HG02763 (cell line): ENCODE results near the gene ATF7.
"Not testable (repeated sequence)": the region's sequence is repeated elsewhere in the genome, so short reads cannot be mapped to it uniquely, and the experiment has no call there.

Source experiments
- ATAC-seq: cut with Tn5 transposase; IDR thresholded peaks from one replicate; pipeline ENCODE4 v1.9.1; 2021; ENCODE audit warnings: mild to moderate bottlenecking, moderate library complexity; ENCODE audit not compliant: unreplicated experiment

ATF7 gene

GRCh38 chr12:53631721-53632120 is 5.5 kb upstream of the ATF7 start:
- no peak for ATAC-seq

DNA sequence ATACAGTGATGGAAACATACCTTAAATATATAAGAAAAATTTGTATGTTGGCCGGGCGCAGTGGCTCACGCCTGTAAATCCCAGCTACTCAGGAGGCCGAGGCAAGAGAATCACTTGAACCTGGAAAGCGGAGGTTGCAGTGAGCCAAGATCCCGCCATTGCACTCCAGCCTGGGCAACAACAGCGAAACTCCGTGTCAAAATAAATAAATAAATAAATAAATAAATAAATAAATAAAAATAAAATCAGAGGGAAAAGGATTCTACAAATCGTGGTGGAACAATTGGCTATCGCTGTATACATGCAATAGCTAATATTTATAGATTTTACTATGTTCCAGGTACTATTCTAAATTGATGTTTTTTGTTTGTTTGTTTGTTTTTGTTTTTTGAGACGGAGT is 1.7 kb upstream of the ATF7 start:
- no peak for ATAC-seq

DNA sequence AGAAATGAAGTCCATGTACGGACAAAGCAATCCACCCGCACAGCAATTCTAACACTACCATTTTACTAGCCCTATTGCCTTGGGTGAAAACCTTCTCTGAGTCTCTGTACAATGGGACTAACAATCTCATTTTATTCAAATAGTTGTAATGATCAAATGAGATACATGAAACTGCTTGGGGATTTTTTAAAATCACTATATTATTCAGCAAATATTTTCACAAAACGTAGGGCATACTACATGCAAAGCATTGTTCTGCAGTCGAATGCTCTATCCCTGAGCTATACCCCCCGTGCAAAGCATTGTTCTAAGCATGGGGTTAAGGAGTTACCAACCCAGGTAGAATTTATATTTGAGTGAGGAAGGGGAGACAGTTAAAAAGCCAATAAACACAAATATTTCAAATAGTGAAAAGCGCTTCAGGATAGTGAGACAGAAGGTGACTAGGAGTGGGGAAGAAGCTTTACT is 554 bp upstream of the ATF7 start:
- no peak for ATAC-seq

- no peak for ATAC-seq
Observed at GRCh38 chr12:53625373-53625945, 723 bp downstream of the ATF7 start.

GRCh38 chr12:53624956-53625355 is 1.2 kb downstream of the ATF7 start:
- no peak for ATAC-seq

- ATAC-seq = no peak
Observed at GRCh38 chr12:53624458-53624857, 1.7 kb downstream of the ATF7 start.

- no peak for ATAC-seq
Observed at GRCh38 chr12:53623548-53624385, 2.4 kb downstream of the ATF7 start.

DNA sequence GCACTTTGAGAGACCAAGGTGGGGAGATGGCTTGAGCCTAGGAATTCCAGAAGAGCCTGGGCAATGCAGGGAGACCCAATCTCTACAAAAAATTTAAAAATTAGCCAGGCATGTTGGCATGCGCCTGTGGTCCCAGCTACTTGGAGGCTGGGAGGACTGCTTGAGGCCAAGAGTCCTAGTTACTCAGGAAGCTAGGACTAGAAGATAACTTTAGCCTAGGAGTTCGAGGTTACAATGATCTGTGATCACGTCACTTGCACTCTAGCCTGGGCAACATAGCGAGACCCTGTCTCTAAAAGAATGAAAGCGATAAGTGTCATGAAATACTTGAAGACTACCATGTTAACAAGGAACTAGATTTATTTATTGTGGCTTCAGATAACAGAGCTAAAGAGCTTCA is 3.5 kb downstream of the ATF7 start:
- no peak for ATAC-seq

GRCh38 chr12:53618275-53618674 is 7.9 kb downstream of the ATF7 start:
- ATAC-seq = no peak

- ATAC-seq = no peak
Observed at GRCh38 chr12:53617700-53618099, 8.5 kb downstream of the ATF7 start.

- no peak for ATAC-seq
Observed at GRCh38 chr12:53616950-53617349, 9.2 kb downstream of the ATF7 start.

DNA sequence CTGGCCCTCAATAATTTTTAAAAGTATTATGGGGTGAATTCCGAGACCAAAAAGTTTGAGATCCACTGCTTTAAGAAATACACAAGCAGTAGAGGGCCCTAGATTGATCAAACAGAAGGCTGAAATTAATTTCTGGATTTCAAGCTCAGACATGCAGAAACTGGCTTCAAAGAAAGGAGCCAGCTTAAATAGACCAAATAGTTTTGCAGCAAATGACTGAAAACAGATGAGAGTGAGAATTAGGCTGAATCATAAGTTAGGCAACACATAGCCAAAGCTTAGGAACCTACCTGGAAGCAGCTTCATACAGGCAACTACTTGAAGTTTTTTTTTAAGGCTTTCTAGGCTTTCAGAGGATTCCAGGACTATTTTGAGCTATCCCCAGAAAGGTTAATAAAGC is 12.4 kb downstream of the ATF7 start:
- no peak for ATAC-seq

DNA sequence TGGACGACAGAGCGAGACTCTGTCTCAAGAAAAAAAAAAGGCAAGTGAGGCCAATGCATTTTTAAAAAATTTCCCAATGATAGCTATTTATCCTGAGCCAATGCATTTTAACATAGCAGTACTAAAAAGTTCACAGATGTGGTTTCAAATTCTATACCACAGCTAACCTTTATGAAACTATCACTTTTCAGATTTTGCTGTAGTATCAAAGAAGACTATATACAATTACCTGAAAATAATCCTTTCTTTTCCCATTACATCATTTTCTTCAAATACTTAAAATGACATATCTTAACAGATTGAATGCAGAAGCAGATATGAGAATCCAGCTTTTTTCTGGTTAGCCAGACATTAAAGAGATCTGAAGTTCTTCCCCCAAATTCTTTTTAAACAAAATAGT is 13.2 kb downstream of the ATF7 start:
- no peak for ATAC-seq

GRCh38 chr12:53611304-53611703 is 14.9 kb downstream of the ATF7 start:
- no peak for ATAC-seq

DNA sequence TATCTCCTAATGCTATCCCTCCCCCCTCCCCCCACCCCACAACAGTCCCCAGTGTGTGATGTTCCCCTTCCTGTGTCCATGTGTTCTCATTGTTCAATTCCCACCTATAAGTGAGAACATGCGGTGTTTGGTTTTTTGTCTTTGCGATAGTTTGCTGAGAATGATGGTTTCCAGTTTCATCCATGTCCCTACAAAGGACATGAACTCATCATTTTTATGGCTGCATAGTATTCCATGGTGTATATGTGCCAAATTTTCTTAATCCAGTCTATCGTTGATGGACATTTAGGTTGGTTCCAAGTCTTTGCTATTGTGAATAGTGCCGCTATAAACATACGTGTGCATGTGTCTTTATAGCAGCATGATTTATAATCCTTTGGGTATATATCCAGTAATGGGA is 19.5 kb downstream of the ATF7 start:
- not testable (repeated sequence) for ATAC-seq

- ATAC-seq = no peak
Observed at GRCh38 chr12:53604581-53604980, 21.6 kb downstream of the ATF7 start.

GRCh38 chr12:53603804-53604203 is 22.4 kb downstream of the ATF7 start:
- no peak for ATAC-seq

DNA sequence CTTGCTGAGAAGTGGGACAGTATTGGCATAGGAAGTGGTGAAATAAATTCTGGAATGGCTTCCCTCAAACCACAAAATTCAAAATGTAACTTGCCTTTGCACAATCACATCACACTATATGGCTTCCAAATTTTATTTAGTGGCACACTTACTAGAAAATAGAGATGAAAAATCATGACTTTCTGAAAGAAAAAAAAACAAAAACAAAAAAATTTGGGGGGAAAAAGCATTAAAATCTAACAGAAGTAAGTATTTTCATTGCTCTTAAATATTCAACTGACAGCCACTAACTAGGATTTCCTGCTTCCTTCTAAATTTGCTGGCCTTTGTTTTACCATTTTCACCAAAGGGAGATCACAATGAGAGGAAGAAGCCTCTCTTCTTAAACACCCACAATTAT is 23.0 kb downstream of the ATF7 start:
- no peak for ATAC-seq

DNA sequence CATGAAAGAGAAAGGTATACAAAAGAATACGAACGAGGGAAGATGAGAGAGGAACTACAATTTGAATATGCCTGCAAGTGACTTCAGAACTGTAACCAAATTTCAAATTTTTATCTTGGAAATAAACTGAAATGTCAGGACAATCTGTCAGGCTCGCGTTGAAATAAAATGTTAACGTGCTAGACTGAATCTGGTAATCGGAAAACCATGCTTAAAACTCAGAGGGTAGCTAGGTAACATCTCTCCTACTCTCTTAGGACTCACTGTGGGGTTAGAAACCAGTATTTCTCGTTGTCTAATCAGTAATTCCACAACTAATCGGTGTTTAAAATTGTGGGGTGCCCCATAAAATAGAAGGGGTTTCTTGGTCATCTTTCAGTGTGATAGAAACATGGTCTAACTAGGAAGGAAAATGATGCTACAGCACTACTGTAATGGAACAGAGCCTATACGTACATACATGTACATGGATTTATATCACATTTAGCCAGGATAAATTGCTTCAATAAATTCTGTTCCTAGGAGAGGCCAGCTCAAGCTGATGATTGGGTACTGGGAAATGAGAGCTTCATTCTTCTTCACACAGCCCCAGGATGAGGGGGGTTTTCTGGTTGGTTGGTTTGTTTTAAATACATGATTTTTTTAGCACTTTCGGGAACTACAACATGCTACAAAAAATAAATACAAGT is 23.9 kb downstream of the ATF7 start:
- ATAC-seq = no peak

- no peak for ATAC-seq
Observed at GRCh38 chr12:53601296-53601847, 24.8 kb downstream of the ATF7 start.

DNA sequence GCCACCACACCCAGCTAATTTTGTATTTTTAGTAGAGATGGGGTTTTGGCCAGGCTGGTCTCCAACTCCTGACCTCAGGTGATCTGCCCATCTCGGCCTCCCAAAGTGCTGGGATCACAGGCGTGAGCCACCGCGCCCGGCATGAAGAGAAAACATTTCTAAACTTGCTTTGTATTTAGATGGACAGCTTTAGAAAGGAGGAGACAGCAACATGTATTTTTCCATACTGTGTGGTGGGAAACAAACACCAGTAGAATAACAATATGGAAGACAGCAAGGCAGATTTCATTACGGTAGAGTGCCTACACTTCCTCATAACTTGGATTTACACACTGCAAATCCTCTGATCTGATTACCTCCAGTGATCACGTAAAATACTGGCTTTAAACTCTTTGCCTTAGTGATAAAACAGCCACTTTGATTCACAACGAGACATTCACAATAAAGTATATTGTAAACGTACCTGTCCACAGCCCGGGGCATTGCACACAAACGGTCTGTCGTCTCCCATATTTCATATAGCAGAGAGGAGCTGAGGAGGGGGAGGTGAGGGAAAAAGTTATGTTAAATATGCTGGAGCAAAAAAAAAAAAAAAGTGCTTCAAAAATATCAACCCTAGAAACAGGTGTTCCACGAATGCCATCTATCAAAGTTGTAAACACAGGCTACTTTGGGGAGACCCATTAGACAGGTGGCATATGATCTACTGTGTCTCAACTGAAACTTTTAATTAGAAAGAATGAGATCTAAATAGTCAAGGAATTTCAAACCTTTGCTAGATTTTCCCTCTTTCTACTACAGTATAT is 25.5 kb downstream of the ATF7 start:
- no peak for ATAC-seq
